Ovary (tissue), 1 donor: ENCODE data around the gene SFXN1.

ENCODE experiments used
- EP300 ChIP-seq: sonication (generic); formaldehyde crosslinking; IDR thresholded peaks from one replicate; pipeline ENCODE4 v1.6.1; 2017; ENCODE audit warnings: antibody characterized with exemption
- POLR2A ChIP-seq: fragments of 450-650 bp; IDR thresholded peaks from one replicate; pipeline ENCODE4 v1.6.1; 2017; ENCODE audit warnings: antibody characterized with exemption, mild to moderate bottlenecking, moderate library complexity

DNA sequence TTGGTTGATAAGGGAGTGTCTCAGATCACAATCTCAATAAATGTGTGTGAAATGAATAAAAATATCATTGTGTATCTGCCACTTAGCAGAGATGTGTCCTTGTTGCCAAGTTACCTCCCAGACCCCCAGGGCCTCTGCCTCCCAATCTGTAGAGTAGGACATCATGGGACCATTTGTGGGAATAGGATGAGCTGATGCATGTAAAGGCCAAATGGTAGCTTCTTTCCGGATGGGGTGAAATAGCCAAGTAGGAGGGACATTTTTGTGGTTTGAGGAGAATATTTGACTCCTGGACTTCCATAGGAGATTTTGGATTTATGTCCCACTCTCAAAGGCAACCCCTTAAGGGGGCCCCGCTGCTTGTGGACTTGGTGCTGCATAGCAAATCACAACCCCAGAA, 96.9 kb downstream of the SFXN1 start:
- no peak for TF ChIP-seq EP300
- no peak for TF ChIP-seq POLR2A
